SH-SY5Y (cell line): ENCODE measurements around the gene NAA25.

ENCODE experiments used
- GATA2 ChIP-seq: IDR thresholded peaks from 2 replicates; pipeline ENCODE4 v1.6.1; 2011; ENCODE audit warnings: mild to moderate bottlenecking, low read depth, low read length
- GATA3 ChIP-seq: IDR thresholded peaks from 2 replicates; pipeline ENCODE4 v1.6.1; 2011; ENCODE audit warnings: low read depth, mild to moderate bottlenecking, low read length, moderate library complexity

DNA sequence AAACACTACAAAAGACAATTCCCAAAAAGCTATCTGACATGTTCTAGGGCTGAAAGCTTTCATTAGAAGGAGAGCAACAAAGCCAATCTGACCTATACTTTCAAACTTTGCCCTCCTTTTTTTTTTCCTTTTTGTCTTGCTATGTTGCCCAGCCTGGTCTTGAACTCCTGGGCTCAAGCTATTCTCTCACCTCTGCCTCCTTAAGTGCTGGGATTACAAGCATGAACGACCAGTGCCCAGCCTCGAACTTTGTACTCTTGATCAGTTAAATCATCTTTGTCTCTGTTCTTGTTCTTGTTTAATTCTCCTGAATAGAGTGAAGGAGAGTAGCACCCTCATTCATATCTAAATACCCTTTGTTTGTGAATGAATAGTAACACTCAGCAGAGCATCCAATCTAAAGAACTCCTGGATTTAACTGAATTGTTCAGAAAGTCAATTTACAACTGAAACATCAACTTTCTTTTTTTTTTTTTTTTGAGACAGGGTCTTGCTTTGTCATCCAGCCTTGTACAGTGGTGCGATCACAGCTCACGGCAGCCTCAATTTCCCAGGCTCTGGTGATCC, 73.3 kb downstream of the NAA25 start:
- no peak for TF ChIP-seq GATA2
- TF ChIP-seq GATA3, result no peak
